PC-3 (cell line): ENCODE data around the gene LYG2.
"Not testable (repeated sequence)": the region's sequence is repeated elsewhere in the genome, so short reads cannot be mapped to it uniquely, and the experiment has no call there.

Experiments used
- CTCF ChIP-seq: fragments of 300-600 bp; sonication (generic); conservative IDR thresholded peaks from 2 replicates; pipeline ENCODE4 v1.5.1; 2017; ENCODE audit warnings: antibody characterized with exemption, low read depth, mild to moderate bottlenecking, low read length
- EZH2 ChIP-seq: fragments of 300-600 bp; sonication (generic); IDR thresholded peaks from one replicate; pipeline ENCODE4 v1.6.1; 2017; ENCODE audit warnings: antibody characterized with exemption, mild to moderate bottlenecking, low read length; ENCODE audit not compliant: unreplicated experiment
- EZH2phosphoT487 ChIP-seq: fragments of 300-600 bp; sonication (generic); IDR thresholded peaks from 2 replicates; pipeline ENCODE4 v1.6.1; 2018; ENCODE audit warnings: mild to moderate bottlenecking, antibody characterized with exemption, low read length, borderline replicate concordance

- TF ChIP-seq CTCF, EZH2phosphoT487, EZH2: not testable (repeated sequence)
These were observed 22.3 kb downstream of the LYG2 start for GRCh38 chr2:99233177-99233576.
